Stomach (tissue), 9 donors: Measurements from ENCODE around the gene EDN1. TPM values are rescaled to one million over a fixed set of nuclear protein-coding genes. Genes with fewer than 3 reads are reported as not detected.
"Not testable (repeated sequence)": the region's sequence is repeated elsewhere in the genome, so short reads cannot be mapped to it uniquely, and the experiment has no call there.

Experiments used
- DNase-seq, 2 donors: peaks; one replicate each; pipeline versions ENCODE4 v3.0.0 to v3.0.0-alpha.2; 2013 to 2019
- H3K27ac ChIP-seq, 5 donors: fragments of 200-600 bp in 4 of 5; sonication (generic) in 4 of 5; one replicate each; pipeline ENCODE4 v1.5.1; 2013 to 2019; ENCODE audit warnings: mild to moderate bottlenecking in 1 of 5, moderate library complexity in 1 of 5
- H3K27me3 ChIP-seq, 3 donors: fragments of 200-600 bp; sonication (generic); one replicate each; pipeline ENCODE4 v1.5.1; 2017 to 2019; ENCODE audit warnings: mixed run types in 1 of 3
- H3K36me3 ChIP-seq, 4 donors: fragments of 200-600 bp; sonication (generic); 1 replicate in 3 of 4; 2 replicates in 1 of 4; pipeline ENCODE4 v1.5.1; 2016 to 2019
- H3K4me1 ChIP-seq, 4 donors: fragments of 200-600 bp; sonication (generic); one replicate each; pipeline ENCODE4 v1.5.1; 2016 to 2019
- H3K4me3 ChIP-seq, 4 donors: fragments of 200-600 bp; sonication (generic) in 3 of 4; one replicate each; pipeline ENCODE4 v1.5.1; 2016 to 2019; ENCODE audit warnings: mild to moderate bottlenecking in 1 of 4
- H3K9me3 ChIP-seq, 4 donors: fragments of 200-600 bp; sonication (generic); one replicate each; pipeline ENCODE4 v1.5.1; 2016 to 2019
- CTCF ChIP-seq, 7 experiments: fragments of 450-650 bp in 4 of 7; fragments of 200-600 bp in 3 of 7; sonication (generic) in 3 of 7; IDR thresholded peaks; one replicate each; pipeline ENCODE4 v1.5.1; 2016 to 2019; ENCODE audit warnings: antibody characterized with exemption in 7 of 7, control low read depth in 2 of 7, mild to moderate bottlenecking in 1 of 7
- EP300 ChIP-seq: sonication (generic); formaldehyde crosslinking; IDR thresholded peaks from one replicate; pipeline ENCODE4 v1.6.1; 2017; ENCODE audit warnings: antibody characterized with exemption
- POLR2A ChIP-seq, 4 donors: fragments of 450-650 bp; IDR thresholded peaks; one replicate each; pipeline ENCODE4 v1.6.1; 2016; ENCODE audit warnings: antibody characterized with exemption in 4 of 4, control low read depth in 2 of 4, mild to moderate bottlenecking in 1 of 4, moderate library complexity in 1 of 4
- POLR2AphosphoS5 ChIP-seq, 3 donors: sonication (generic); formaldehyde crosslinking; IDR thresholded peaks; one replicate each; pipeline ENCODE4 v1.6.1; 2016; ENCODE audit warnings: antibody characterized with exemption in 3 of 3
- WGBS, 5 donors: extraction: QIAGEN DNeasy Blood & Tissue Kit in 3 of 5; methylation state at CpG; one replicate each; pipeline versions ENCODE4 v1.1.5 to v1.1.7; 2013 to 2018; 5-methylcytosine and 5-hydroxymethylcytosine counted together
- intact Hi-C: fragments of 100-400 bp; cut with DNase I; formaldehyde crosslinking; loops from one replicate; pipeline ENCODE4 v1.15.1; 2023; ENCODE audit warnings: low total_unique reads
- polyA plus RNA-seq, 3 donors: library from polyadenylated mRNA; stranded (reverse); fragments of 200-250 nt; gene quantifications; one replicate each; pipeline ENCODE4 v1.2.3, GENCODE V29; 2013
- total RNA-seq, 5 donors: library from RNA; depleted of rRNA; stranded (reverse); fragments of >200 nt; gene quantifications; one replicate each; pipeline versions ENCODE4 v1.1.0 to v1.2.3, GENCODE V29; 2014 to 2016
- donor health status: healthy with polysubstance abuse.
- donor health status: Bipolar disorder and iron deficiency.
- donor health status: healthy.

Gene EDN1
- total and polyA plus RNA-seq, 8 donors: 0.58 to 95.1 (median 12.6) TPM

GRCh38 chr6:12314751-12315150, 24.6 kb downstream of the EDN1 start:
- peaks cover 0 to 12% (median 4%) of the 10 kb centered on the region in 4 donors for H3K9me3 ChIP-seq
- DNase-seq: no peak
- no peaks in the 10 kb centered on the region for H3K27me3 ChIP-seq
- 92 to 97% (median 94%) methylated on average over 5 of the region's 5 CpGs for whole genome bisulfite sequencing, 5 donors
- peaks cover 0 to 17% (median 7%) of the 10 kb centered on the region in 4 donors for H3K4me1 ChIP-seq
- no peak overlapping the region for H3K4me3 ChIP-seq
- TF ChIP-seq CTCF (IDR thresholded peaks at IDR 0.05) (no peak), POLR2A (IDR thresholded peaks at IDR 0.05) (no peak), POLR2AphosphoS5 (IDR thresholded peaks at IDR 0.05) (no peak), EP300 (no peak)
- peak overlapping the region in 4 of 5 donors; percentile 7 to 63 (median 48) for H3K27ac ChIP-seq
- no peaks in the 10 kb centered on the region for H3K36me3 ChIP-seq
- intact Hi-C loops: no loop called here

GRCh38 chr6:12315292-12316081, 25.3 kb downstream of the EDN1 start:
- Histone ChIP-seq H3K36me3 (no peaks in the 10 kb centered on the region), H3K27me3 (no peaks in the 10 kb centered on the region), H3K27ac (no peak overlapping the region), H3K4me1 (peaks cover 0 to 17% (median 7%) of the 10 kb centered on the region in 4 donors), H3K9me3 (peaks cover 0 to 12% (median 4%) of the 10 kb centered on the region in 4 donors), H3K4me3 (no peak overlapping the region)
- DNase-seq: no peak
- WGBS, 5 donors: 56 to 87% (median 76%) methylated on average over 5 of the region's 5 CpGs
- intact Hi-C loops: no loop called here
- no peak for TF ChIP-seq POLR2AphosphoS5 (IDR thresholded peaks at IDR 0.05)
- no peak for TF ChIP-seq POLR2A (IDR thresholded peaks at IDR 0.05)
- TF ChIP-seq EP300: no peak
- no peak for TF ChIP-seq CTCF (IDR thresholded peaks at IDR 0.05)

- Histone ChIP-seq H3K4me1 (peaks cover 0 to 9% (median 4%) of the 10 kb centered on the region in 4 donors), H3K4me3 (no peak overlapping the region), H3K36me3 (no peaks in the 10 kb centered on the region), H3K27ac (no peak overlapping the region), H3K9me3 (peaks cover 0 to 12% (median 4%) of the 10 kb centered on the region in 4 donors), H3K27me3 (no peaks in the 10 kb centered on the region)
- no peak for TF ChIP-seq CTCF (IDR thresholded peaks at IDR 0.05)
- TF ChIP-seq EP300: no peak
- TF ChIP-seq POLR2A (IDR thresholded peaks at IDR 0.05): no peak
- no peak for TF ChIP-seq POLR2AphosphoS5 (IDR thresholded peaks at IDR 0.05)
- intact Hi-C loops: no loop called here
- WGBS, 5 donors: 48 to 93% (median 61%) methylated on average over 2 of the region's 2 CpGs
- no peak for DNase-seq
Measured at GRCh38 chr6:12318749-12319148, 28.6 kb downstream of the EDN1 start.

- 88 to 97% (median 93%) methylated on average over 5 of the region's 5 CpGs for WGBS, 5 donors
Measured at GRCh38 chr6:12320074-12320473, 29.9 kb downstream of the EDN1 start.

GRCh38 chr6:12324099-12324498, 33.9 kb downstream of the EDN1 start:
- H3K4me3 ChIP-seq: no peak overlapping the region
- 27 to 51% (median 43%) methylated on average over 3 of the region's 3 CpGs for WGBS, 5 donors
- peaks cover 0 to 2% (median 0%) of the 10 kb centered on the region in 4 donors for H3K9me3 ChIP-seq
- no peaks in the 10 kb centered on the region for H3K27me3 ChIP-seq
- intact Hi-C loops: no loop called here
- peaks cover 0 to 9% (median 3%) of the 10 kb centered on the region in 4 donors for H3K4me1 ChIP-seq
- no peaks in the 10 kb centered on the region for H3K36me3 ChIP-seq
- DNase-seq: peak; percentile 49 to 91
- TF ChIP-seq POLR2A (IDR thresholded peaks at IDR 0.05) (no peak), POLR2AphosphoS5 (IDR thresholded peaks at IDR 0.05) (peak in 2 of 3 donors; percentile 39 to 73)
- H3K27ac ChIP-seq: peak overlapping the region; percentile 30 to 69 (median 55)

More at GRCh38 chr6:12320074-12320473, 29.9 kb downstream of the EDN1 start:
- H3K27ac ChIP-seq, H3K36me3 ChIP-seq, H3K4me1 ChIP-seq, DNase-seq, intact Hi-C loops, H3K27me3 ChIP-seq, H3K4me3 ChIP-seq: not testable (repeated sequence)
- peaks cover 0 to 12% (median 4%) of the 10 kb centered on the region in 4 donors for H3K9me3 ChIP-seq
